ENCODE results near the gene CARTPT. TPM values are rescaled to one million over a fixed set of nuclear protein-coding genes. Genes with fewer than 3 reads are reported as not detected.

Gene CARTPT
- total RNA-seq, 1 donor from 2014 or later: not detected

DNA sequence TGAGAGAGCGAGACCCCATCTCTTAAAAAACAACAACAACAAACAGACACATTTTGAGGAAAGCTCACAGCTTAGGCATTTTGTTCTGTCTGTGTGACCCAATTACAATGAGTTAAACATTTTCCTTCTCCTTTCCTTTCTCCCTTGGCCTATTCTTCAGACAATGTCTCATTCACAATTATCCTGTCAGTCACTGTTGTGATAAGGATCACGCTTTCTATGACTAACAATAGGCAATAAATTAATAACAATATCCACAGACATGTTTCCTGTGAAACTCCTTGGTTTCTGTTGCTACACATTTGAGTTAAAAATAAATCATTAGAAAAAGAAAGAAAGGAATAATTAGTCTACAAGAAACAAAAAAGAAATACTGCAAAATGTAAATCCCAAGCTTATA lies 19.8 kb upstream of the CARTPT start:
- peaks cover 16% of the 10 kb centered on the region for H3K27me3 Mint-ChIP-seq (ENCODE audit: low read depth)
- H3K27ac Mint-ChIP-seq (ENCODE audit: unreplicated experiment): no peak overlapping the region
- no peaks in the 10 kb centered on the region for H3K36me3 Mint-ChIP-seq (ENCODE audit: low read depth)
- no peak overlapping the region for H3K4me3 Mint-ChIP-seq (ENCODE audit: unreplicated experiment)
- H3K4me1 Mint-ChIP-seq (ENCODE audit: low read depth): peaks cover 3% of the 10 kb centered on the region
- TF ChIP-seq CTCF (IDR thresholded peaks at IDR 0.05): no peak
- no peak for DNase-seq (ENCODE audit: low spot score)
- H3K9me3 Mint-ChIP-seq (ENCODE audit: low read depth): no peaks in the 10 kb centered on the region

DNA sequence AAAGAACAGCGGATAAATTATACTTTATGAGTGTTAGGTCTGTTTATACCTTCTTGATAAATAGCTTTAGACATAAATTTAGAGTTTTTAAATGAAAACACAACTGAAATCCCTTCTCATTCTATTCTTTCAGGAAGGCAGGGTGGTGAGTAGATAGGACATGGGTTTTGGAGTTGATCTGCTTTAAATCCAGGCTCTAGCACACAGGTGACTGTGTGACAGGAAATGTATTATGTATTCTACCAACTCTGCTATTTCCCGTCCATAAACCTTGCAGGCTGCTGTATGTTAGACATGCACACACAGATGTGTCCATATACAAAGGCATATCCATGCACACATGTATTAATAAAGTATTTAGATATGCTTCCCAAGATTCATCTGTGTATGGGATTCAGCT lies 19.3 kb upstream of the CARTPT start:
- no peak overlapping the region for H3K4me3 Mint-ChIP-seq (ENCODE audit: unreplicated experiment)
- no peaks in the 10 kb centered on the region for H3K36me3 Mint-ChIP-seq (ENCODE audit: low read depth)
- H3K27ac Mint-ChIP-seq (ENCODE audit: unreplicated experiment): no peak overlapping the region
- DNase-seq (ENCODE audit: low spot score): no peak
- TF ChIP-seq CTCF (IDR thresholded peaks at IDR 0.05): no peak
- H3K27me3 Mint-ChIP-seq (ENCODE audit: low read depth): peaks cover 21% of the 10 kb centered on the region
- no peaks in the 10 kb centered on the region for H3K4me1 Mint-ChIP-seq (ENCODE audit: low read depth)
- H3K9me3 Mint-ChIP-seq (ENCODE audit: low read depth): no peaks in the 10 kb centered on the region

- Mint-ChIP-seq H3K27me3 (ENCODE audit: low read depth) (peaks cover 27% of the 10 kb centered on the region), H3K4me1 (ENCODE audit: low read depth) (no peaks in the 10 kb centered on the region), H3K4me3 (ENCODE audit: unreplicated experiment) (no peak overlapping the region), H3K9me3 (ENCODE audit: low read depth) (no peaks in the 10 kb centered on the region), H3K27ac (ENCODE audit: unreplicated experiment) (no peak overlapping the region), H3K36me3 (ENCODE audit: low read depth) (no peaks in the 10 kb centered on the region)
- no peak for TF ChIP-seq CTCF (IDR thresholded peaks at IDR 0.05)
- DNase-seq (ENCODE audit: low spot score): no peak
These were observed 18.3 kb upstream of the CARTPT start for GRCh38 chr5:71700803-71701202.

- Mint-ChIP-seq H3K9me3 (ENCODE audit: low read depth) (no peaks in the 10 kb centered on the region), H3K27ac (ENCODE audit: unreplicated experiment) (no peak overlapping the region), H3K27me3 (ENCODE audit: low read depth) (peaks cover 32% of the 10 kb centered on the region), H3K36me3 (ENCODE audit: low read depth) (no peaks in the 10 kb centered on the region), H3K4me1 (ENCODE audit: low read depth) (no peaks in the 10 kb centered on the region), H3K4me3 (ENCODE audit: unreplicated experiment) (no peak overlapping the region)
- no peak for TF ChIP-seq CTCF (IDR thresholded peaks at IDR 0.05)
- DNase-seq (ENCODE audit: low spot score): no peak
These were observed 17.7 kb upstream of the CARTPT start for GRCh38 chr5:71701407-71701806.

- H3K27ac Mint-ChIP-seq (ENCODE audit: unreplicated experiment): no peak overlapping the region
- H3K4me1 Mint-ChIP-seq (ENCODE audit: low read depth): no peaks in the 10 kb centered on the region
- no peak for DNase-seq (ENCODE audit: low spot score)
- H3K4me3 Mint-ChIP-seq (ENCODE audit: unreplicated experiment): no peak overlapping the region
- no peaks in the 10 kb centered on the region for H3K9me3 Mint-ChIP-seq (ENCODE audit: low read depth)
- H3K36me3 Mint-ChIP-seq (ENCODE audit: low read depth): no peaks in the 10 kb centered on the region
- TF ChIP-seq CTCF (IDR thresholded peaks at IDR 0.05): no peak
- H3K27me3 Mint-ChIP-seq (ENCODE audit: low read depth): peaks cover 52% of the 10 kb centered on the region
These were observed 15.1 kb upstream of the CARTPT start for GRCh38 chr5:71703941-71704340.

Measured in chondrocyte (in vitro differentiated cells).